ENCODE results near the gene STK11IP.

STK11IP gene

GRCh38 chr2:219570194-219570923 is 27.3 kb upstream of the STK11IP start:
- H3K27ac ChIP-seq (ENCODE audit: low read length), result no peak overlapping the region
- no peak for DNase-seq
- H3K79me2 ChIP-seq (ENCODE audit: low read length), result no peaks in the 10 kb centered on the region
- H3K36me3 ChIP-seq (replicated peaks; ENCODE audit: insufficient read depth, low read length), result no peaks in the 10 kb centered on the region
- TF ChIP-seq EZH2 (optimal IDR thresholded peaks at IDR 0.05; ENCODE audit: low read depth, low read length), result no peak
- TF ChIP-seq EZH2phosphoT487 (IDR thresholded peaks at IDR 0.05; ENCODE audit: low read length), result no peak
- no peak for TF ChIP-seq CTCF (IDR thresholded peaks at IDR 0.05; ENCODE audit: low read length)
- no peaks in the 10 kb centered on the region for H3K9me2 ChIP-seq (replicated peaks; ENCODE audit: insufficient read depth, low read length)
- H2AFZ ChIP-seq (ENCODE audit: low read length), result no peak overlapping the region
- H3K9me3 ChIP-seq (replicated peaks; ENCODE audit: insufficient read depth, low read length), result no peaks in the 10 kb centered on the region
- no peak overlapping the region for H3K4me2 ChIP-seq (ENCODE audit: low read depth, low read length)
- H3K4me1 ChIP-seq (ENCODE audit: low read length), result no peaks in the 10 kb centered on the region
- H3F3A ChIP-seq (ENCODE audit: insufficient read depth, low read length), result no peaks in the 10 kb centered on the region
- no peak overlapping the region for H3K9ac ChIP-seq (ENCODE audit: low read length)
- H3K4me3 ChIP-seq (ENCODE audit: low read length), result no peak overlapping the region
- no peaks in the 10 kb centered on the region for H4K20me1 ChIP-seq (ENCODE audit: insufficient read depth, low read length)
- peaks cover 82% of the 10 kb centered on the region for H3K27me3 ChIP-seq (replicated peaks; ENCODE audit: insufficient read depth, low read length)

DNA sequence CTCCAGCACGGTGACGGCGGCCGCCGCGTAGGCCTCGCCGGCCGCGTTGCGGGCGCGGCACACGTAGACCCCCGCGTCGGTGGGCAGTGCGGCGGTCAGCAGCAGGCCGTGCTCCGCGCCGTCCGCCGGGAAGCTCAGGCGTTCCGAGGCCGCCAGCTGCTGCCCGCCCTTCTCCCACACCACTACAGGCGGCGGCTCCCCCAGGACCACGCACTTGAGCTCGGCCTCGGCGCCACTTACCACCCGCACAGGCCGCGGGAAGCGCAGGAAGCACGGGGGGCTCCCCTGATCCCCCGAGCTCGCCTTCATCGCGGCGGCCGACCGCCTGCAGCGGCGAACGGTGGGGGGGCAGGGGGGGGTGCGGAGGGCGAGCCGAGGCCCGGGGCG is 26.7 kb upstream of the STK11IP start:
- no peak overlapping the region for H3K4me3 ChIP-seq (ENCODE audit: low read length)
- TF ChIP-seq EZH2phosphoT487 (IDR thresholded peaks at IDR 0.05; ENCODE audit: low read length) (no peak), EZH2 (optimal IDR thresholded peaks at IDR 0.05; ENCODE audit: low read depth, low read length) (no peak), CTCF (IDR thresholded peaks at IDR 0.05; ENCODE audit: low read length) (no peak)
- no peaks in the 10 kb centered on the region for H4K20me1 ChIP-seq (ENCODE audit: insufficient read depth, low read length)
- H3K27me3 ChIP-seq (replicated peaks; ENCODE audit: insufficient read depth, low read length), result peaks cover 81% of the 10 kb centered on the region
- H3K9ac ChIP-seq (ENCODE audit: low read length), result no peak overlapping the region
- H3K9me3 ChIP-seq (replicated peaks; ENCODE audit: insufficient read depth, low read length), result no peaks in the 10 kb centered on the region
- H3F3A ChIP-seq (ENCODE audit: insufficient read depth, low read length), result no peaks in the 10 kb centered on the region
- no peak for DNase-seq
- no peaks in the 10 kb centered on the region for H3K79me2 ChIP-seq (ENCODE audit: low read length)
- H3K4me2 ChIP-seq (ENCODE audit: low read depth, low read length), result no peak overlapping the region
- no peak overlapping the region for H3K27ac ChIP-seq (ENCODE audit: low read length)
- no peak overlapping the region for H2AFZ ChIP-seq (ENCODE audit: low read length)
- H3K9me2 ChIP-seq (replicated peaks; ENCODE audit: insufficient read depth, low read length), result no peaks in the 10 kb centered on the region
- no peaks in the 10 kb centered on the region for H3K4me1 ChIP-seq (ENCODE audit: low read length)
- no peaks in the 10 kb centered on the region for H3K36me3 ChIP-seq (replicated peaks; ENCODE audit: insufficient read depth, low read length)

- H3K36me3 ChIP-seq (replicated peaks; ENCODE audit: insufficient read depth, low read length), result no peaks in the 10 kb centered on the region
- no peaks in the 10 kb centered on the region for H4K20me1 ChIP-seq (ENCODE audit: insufficient read depth, low read length)
- no peak within 1 kb of the TSS for H3K9ac ChIP-seq (ENCODE audit: low read length)
- H3K79me2 ChIP-seq (ENCODE audit: low read length), result no peaks in the 10 kb centered on the region
- no peak within 1 kb of the TSS for H3K27ac ChIP-seq (ENCODE audit: low read length)
- H3K4me2 ChIP-seq (ENCODE audit: low read depth, low read length), result no peak within 1 kb of the TSS
- H2AFZ ChIP-seq (ENCODE audit: low read length), result no peak within 1 kb of the TSS
- no peaks in the 10 kb centered on the region for H3K9me2 ChIP-seq (replicated peaks; ENCODE audit: insufficient read depth, low read length)
- H3K27me3 ChIP-seq (replicated peaks; ENCODE audit: insufficient read depth, low read length), result peaks cover 81% of the 10 kb centered on the region
- DNase-seq, result no peak
- H3F3A ChIP-seq (ENCODE audit: insufficient read depth, low read length), result no peaks in the 10 kb centered on the region
- no peak for TF ChIP-seq CTCF (IDR thresholded peaks at IDR 0.05; ENCODE audit: low read length)
- no peak for TF ChIP-seq EZH2phosphoT487 (IDR thresholded peaks at IDR 0.05; ENCODE audit: low read length)
- no peak for TF ChIP-seq EZH2 (optimal IDR thresholded peaks at IDR 0.05; ENCODE audit: low read depth, low read length)
- H3K4me1 ChIP-seq (ENCODE audit: low read length), result no peaks in the 10 kb centered on the region
- no peak within 1 kb of the TSS for H3K4me3 ChIP-seq (ENCODE audit: low read length)
- H3K9me3 ChIP-seq (replicated peaks; ENCODE audit: insufficient read depth, low read length), result no peaks in the 10 kb centered on the region
Observed at GRCh38 chr2:219571311-219572236, 26.1 kb upstream of the STK11IP start, which contains the start of gene OBSL1. Gene OBSL1, minus strand, starts transcription at chr2:219571539. Its CDS starts 307 bp downstream, at chr2:219571232.
